Lung (tissue), 12 donors: ENCODE results near the gene UBE2N. TPM values are rescaled to one million over a fixed set of nuclear protein-coding genes. Genes with fewer than 3 reads are reported as not detected.
"Not testable (repeated sequence)": the region's sequence is repeated elsewhere in the genome, so short reads cannot be mapped to it uniquely, and the experiment has no call there.

Experiments used
- ATAC-seq: fragments of 200-7000 bp; cut with Tn5 transposase; one replicate; pipeline ENCODE4 v1.9.1; 2020; ENCODE audit warnings: moderate number of reproducible peaks; ENCODE audit not compliant: insufficient read depth, low FRiP score
- DNase-seq, 3 donors: peaks; one replicate each; pipeline ENCODE4 v3.0.0-alpha.2; 2013 to 2017
- H3K27ac ChIP-seq, 2 donors: one replicate each; pipeline ENCODE4 v1.5.1; 2013; ENCODE audit warnings: mild to moderate bottlenecking in 2 of 2, moderate library complexity in 2 of 2, control low read depth in 1 of 2, inconsistent platforms in 1 of 2, low read depth in 1 of 2, low read length in 1 of 2
- H3K27me3 ChIP-seq, 3 donors: one replicate each; pipeline ENCODE4 v1.5.1; 2013; ENCODE audit warnings: low read length in 2 of 3; ENCODE audit not compliant: control insufficient read depth in 3 of 3, insufficient read depth in 3 of 3
- H3K36me3 ChIP-seq, 4 donors: one replicate each; pipeline ENCODE4 v1.5.1; 2013; ENCODE audit warnings: low read length in 4 of 4, mild to moderate bottlenecking in 1 of 4, moderate library complexity in 1 of 4; ENCODE audit not compliant: control insufficient read depth in 4 of 4, insufficient read depth in 4 of 4
- H3K4me1 ChIP-seq, 5 donors: one replicate each; pipeline ENCODE4 v1.5.1; 2013; ENCODE audit warnings: low read length in 5 of 5, mild to moderate bottlenecking in 2 of 5, moderate library complexity in 1 of 5; ENCODE audit not compliant: control insufficient read depth in 5 of 5, insufficient read depth in 5 of 5
- H3K4me3 ChIP-seq: one replicate; pipeline ENCODE4 v1.5.1; 2013; ENCODE audit warnings: mild to moderate bottlenecking, control low read depth, moderate library complexity
- H3K9ac ChIP-seq, 2 donors: one replicate each; pipeline ENCODE4 v1.5.1; 2013; ENCODE audit warnings: low read length in 2 of 2, control low read depth in 1 of 2; ENCODE audit not compliant: insufficient read depth in 1 of 2
- H3K9me3 ChIP-seq, 4 donors: one replicate each; pipeline ENCODE4 v1.5.1; 2013; ENCODE audit warnings: low read length in 3 of 4, mild to moderate bottlenecking in 1 of 4, moderate library complexity in 1 of 4; ENCODE audit not compliant: control insufficient read depth in 4 of 4, insufficient read depth in 3 of 4
- CTCF ChIP-seq: IDR thresholded peaks from 2 replicates; pipeline ENCODE4 v1.5.1; 2012; ENCODE audit warnings: mild to moderate bottlenecking; ENCODE audit errors: control extremely low read depth, extremely low read depth
- WGBS, 2 donors: extraction: QIAGEN DNeasy Blood & Tissue Kit; methylation state at CpG; one replicate each; pipeline ENCODE4 v1.1.7; 2013; 5-methylcytosine and 5-hydroxymethylcytosine counted together
- polyA plus RNA-seq, 2 donors: library from polyadenylated mRNA; stranded (reverse); fragments of 200-250 nt; gene quantifications; one replicate each; pipeline ENCODE4 v1.2.1, GENCODE V29; 2013
- total RNA-seq, 2 donors: library from RNA; depleted of rRNA in 1 of 2; stranded (reverse); fragments of >200 nt in 1 of 2; gene quantifications; one replicate each; pipeline ENCODE4 v1.2.1, GENCODE V29; 2014 to 2021
- donor health status: control.
- donor health status: control.
- donor health status: Bipolar disorder and iron deficiency.
- donor health status: healthy.
- donor health status: DM: yes; HTN: yes; CAD: no.

UBE2N gene
- total and polyA plus RNA-seq, 4 donors = 65.1 to 89.4 (median 79.8) TPM

- DNase-seq (no peak), ATAC-seq (no peak)
- Histone ChIP-seq H3K9me3 (no peaks in the 10 kb centered on the region), H3K4me3 (no peak overlapping the region), H3K27ac (no peak overlapping the region), H3K27me3 (no peaks in the 10 kb centered on the region), H3K36me3 (no peaks in the 10 kb centered on the region), H3K4me1 (peaks cover 8 to 31% (median 24%) of the 10 kb centered on the region in 5 donors), H3K9ac (peak overlapping the region; percentile 76 to 88)
- no peak for TF ChIP-seq CTCF
- 20 to 26% methylated on average over 12 of the region's 12 CpGs for WGBS, 2 donors
These were observed 1.5 kb downstream of the UBE2N start for GRCh38 chr12:93440043-93440835.

GRCh38 chr12:93438266-93439050 is 3.3 kb downstream of the UBE2N start:
- WGBS, 2 donors = 71 to 73% methylated on average over 3 of the region's 3 CpGs
- ATAC-seq = no peak
- no peaks in the 10 kb centered on the region for H3K9me3 ChIP-seq
- DNase-seq = no peak
- H3K4me1 ChIP-seq = peaks cover 9 to 39% (median 37%) of the 10 kb centered on the region in 5 donors
- TF ChIP-seq CTCF = no peak
- H3K27me3 ChIP-seq = no peaks in the 10 kb centered on the region
- H3K36me3 ChIP-seq = no peaks in the 10 kb centered on the region
- no peak overlapping the region for H3K4me3 ChIP-seq
- H3K27ac ChIP-seq = peak overlapping the region in 1 of 2 donors; percentile 3
- H3K9ac ChIP-seq = no peak overlapping the region

- H3K4me1 ChIP-seq = peaks cover 5 to 33% (median 27%) of the 10 kb centered on the region in 5 donors
- peak overlapping the region in 1 of 2 donors; percentile 42 for H3K9ac ChIP-seq
- no peak for TF ChIP-seq CTCF
- H3K27me3 ChIP-seq = no peaks in the 10 kb centered on the region
- ATAC-seq (no peak), DNase-seq (peak in 2 of 3 donors; percentile 65 to 74)
- peak overlapping the region in 1 of 2 donors; percentile 17 for H3K27ac ChIP-seq
- WGBS, 2 donors = 47 to 49% methylated on average over 5 of the region's 5 CpGs
- H3K9me3 ChIP-seq = no peaks in the 10 kb centered on the region
- no peaks in the 10 kb centered on the region for H3K36me3 ChIP-seq
- H3K4me3 ChIP-seq = no peak overlapping the region
These were observed 7.4 kb downstream of the UBE2N start for GRCh38 chr12:93434256-93434865.

GRCh38 chr12:93432031-93432430 is 9.7 kb downstream of the UBE2N start:
- H3K4me3 ChIP-seq, ATAC-seq, H3K27me3 ChIP-seq, H3K36me3 ChIP-seq, H3K9ac ChIP-seq, H3K27ac ChIP-seq, H3K9me3 ChIP-seq, DNase-seq: not testable (repeated sequence)
- peaks cover 6 to 35% (median 23%) of the 10 kb centered on the region in 5 donors for H3K4me1 ChIP-seq
- 94% methylated on average over 6 of the region's 6 CpGs for WGBS, 2 donors
